K562 (cell line): ENCODE data around the gene TNK2. TPM values are rescaled to one million over a fixed set of nuclear protein-coding genes. Genes with fewer than 3 reads are reported as not detected.

Experiments
- ARID1B ChIP-seq: fragments of 450-650 bp; IDR thresholded peaks from 2 replicates; pipeline ENCODE4 v1.6.1; 2016; ENCODE audit warnings: antibody characterized with exemption, mild to moderate bottlenecking, inconsistent platforms
- ARNT ChIP-seq, 2 experiments: fragments of 450-650 bp; IDR thresholded peaks; 2 replicates each; pipeline ENCODE4 v1.6.1; 2016; ENCODE audit warnings: mild to moderate bottlenecking in 1 of 2
- BACH1 ChIP-seq: fragments of 200-800 bp; sonication (Bioruptor generic); IDR thresholded peaks from 2 replicates; pipeline ENCODE4 v1.6.1; 2016; ENCODE audit warnings: missing genetic modification characterization, missing compliant biosample characterization
- C11orf30 ChIP-seq: fragments of 450-650 bp; IDR thresholded peaks from 2 replicates; pipeline ENCODE4 v1.6.1; 2016; ENCODE audit warnings: low read depth, mild to moderate bottlenecking
- EHMT2 ChIP-seq: fragments of 450-650 bp; IDR thresholded peaks from 2 replicates; pipeline ENCODE4 v1.6.1; 2018; ENCODE audit warnings: antibody characterized with exemption
- GATA2 ChIP-seq: sonication (generic); formaldehyde crosslinking; IDR thresholded peaks from 2 replicates; pipeline ENCODE4 v1.4.0; 2020; ENCODE audit warnings: mild to moderate bottlenecking, missing genetic modification reagents
- GATAD2A ChIP-seq: fragments of 450-650 bp; IDR thresholded peaks from 2 replicates; pipeline ENCODE4 v1.6.1; 2017
- HSF4 ChIP-seq: fragments of 250-450 bp; sonication (Bioruptor Pico); IDR thresholded peaks from 2 replicates; pipeline ENCODE4 v2.1.2; 2022; ENCODE audit warnings: mild to moderate bottlenecking, moderate library complexity, borderline replicate concordance
- JUN ChIP-seq, 2 experiments: sonication (generic) in 1 of 2; formaldehyde crosslinking in 1 of 2; IDR thresholded peaks; 2 replicates each; pipeline versions ENCODE4 v1.6.1 to v1.8.0; 2012 to 2022; ENCODE audit warnings: borderline replicate concordance in 2 of 2, mild to moderate bottlenecking in 2 of 2, improper control_type of control experiment in 1 of 2, low read depth in 1 of 2, low read length in 1 of 2, missing genetic modification reagents in 1 of 2
- MAFK ChIP-seq: IDR thresholded peaks from 2 replicates; pipeline ENCODE4 v1.6.1; 2011; ENCODE audit warnings: low read length, improper control_type of control experiment
- NFE2L1 ChIP-seq: fragments of 450-650 bp; IDR thresholded peaks from 2 replicates; pipeline ENCODE4 v1.6.1; 2016; ENCODE audit warnings: missing genetic modification characterization, low read depth, mild to moderate bottlenecking, missing compliant biosample characterization, moderate library complexity, borderline replicate concordance
- NFYB ChIP-seq: IDR thresholded peaks from 2 replicates; pipeline ENCODE4 v1.6.1; 2011; ENCODE audit warnings: mild to moderate bottlenecking, moderate library complexity; ENCODE audit not compliant: insufficient read length; ENCODE audit errors: extremely low read depth
- SREBF1 ChIP-seq: fragments of 150-350 bp; IDR thresholded peaks from 2 replicates; pipeline ENCODE4 v1.6.1; 2014; ENCODE audit warnings: antibody characterized with exemption, low read depth, low read length, borderline replicate concordance
- SRF ChIP-seq, 2 experiments: fragments of 250-450, 450-650 bp in 1 of 2; sonication (Bioruptor Pico) in 1 of 2; sonication (generic) in 1 of 2; formaldehyde crosslinking; IDR thresholded peaks; 2 replicates each; pipeline versions ENCODE4 v1.5.0 to v1.5.1; 2020 to 2022; ENCODE audit warnings: mild to moderate bottlenecking in 1 of 2, missing genetic modification reagents in 1 of 2
- ZBTB1 ChIP-seq: sonication (generic); formaldehyde crosslinking; IDR thresholded peaks from 2 replicates; pipeline ENCODE4 v1.8.1; 2023; ENCODE audit warnings: missing genetic modification reagents, low read depth, mild to moderate bottlenecking, borderline replicate concordance
- ZNF316 ChIP-seq: fragments of 450-650 bp; IDR thresholded peaks from 2 replicates; pipeline ENCODE4 v1.6.1; 2016
- polyA plus RNA-seq, 8 experiments: library from polyadenylated mRNA; depleted of rRNA in 4 of 8; stranded (reverse) in 5 of 8; unstranded in 3 of 8; fragments of >200 nt; fragmentation: Nextera tagmentation in 2 of 8; fragmentation: Illumina TruSeq in 1 of 8; extraction: Ambion mirVana in 2 of 8; extraction: Trizol in 1 of 8; gene quantifications; 2 replicates each; pipeline versions ENCODE4 v1.2.1 to v1.2.3, GENCODE V29; 2011 to 2014; ENCODE audit warnings: inconsistent platforms in 1 of 8, missing spikeins in 1 of 8
- total RNA-seq, 7 experiments: library from RNA; depleted of rRNA in 6 of 7; stranded (reverse); fragments of >200 nt in 6 of 7; fragmentation: Illumina TruSeq in 2 of 7; extraction: Trizol in 2 of 7; gene quantifications; 2 replicates each; pipeline versions ENCODE4 v1.2.1 to v1.2.3, GENCODE V29; 2011 to 2021; ENCODE audit warnings: low replicate concordance in 1 of 7
- TF ChIP-seq, protein P1 (sequence below): fragments of 450-650 bp; IDR thresholded peaks from 2 replicates; pipeline ENCODE4 v1.6.1; 2016; ENCODE audit warnings: mild to moderate bottlenecking, moderate library complexity

TNK2 gene
- total and polyA plus RNA-seq, 9 of the 15 experiments (the other 6 are each of a cell fraction or from before 2014, with no cell fraction given) = 0.03 to 33.8 (median 6.5) TPM

DNA sequence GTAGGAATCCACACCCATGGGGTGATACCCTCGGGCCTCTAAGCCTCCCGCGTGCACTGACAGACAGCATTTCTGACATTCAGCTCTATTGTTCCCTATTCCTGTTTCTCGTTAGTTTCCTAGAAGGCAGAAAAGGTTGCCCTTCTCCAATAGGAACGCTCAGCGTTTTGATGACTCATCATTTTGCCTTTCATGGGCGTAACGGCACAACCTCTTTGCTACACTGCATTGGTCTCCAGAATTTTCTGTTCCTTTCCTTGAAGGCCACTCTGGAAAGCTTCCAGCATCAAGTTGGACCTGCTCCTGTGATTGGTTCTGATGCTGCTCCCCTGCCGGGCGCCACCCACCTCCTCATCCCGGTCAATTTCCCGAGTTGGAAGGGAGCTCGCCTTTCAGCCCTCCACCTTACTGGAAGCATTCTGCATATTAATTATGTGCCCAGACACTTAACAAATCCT is 13.0 kb upstream of the TNK2 start (continued):
- peak; percentile 37; the same call in 1 of the 2 replicates for TF ChIP-seq JUN (IDR thresholded peaks at IDR 0.05; ENCODE audit: borderline replicate concordance, low read depth, low read length)
- TF ChIP-seq JUN (CRISPR knock-in tag; IDR thresholded peaks at IDR 0.05; ENCODE audit: borderline replicate concordance) = no peak
- peak; percentile 100 for TF ChIP-seq MAFK
- TF ChIP-seq C11orf30 = peak; percentile 100
- TF ChIP-seq NFE2L1 = peak; percentile 55; the same call in 1 of the 2 replicates
- TF ChIP-seq BACH1 (tag) = peak; percentile 68; the same call in 1 of the 2 replicates
- TF ChIP-seq, protein P1, sequence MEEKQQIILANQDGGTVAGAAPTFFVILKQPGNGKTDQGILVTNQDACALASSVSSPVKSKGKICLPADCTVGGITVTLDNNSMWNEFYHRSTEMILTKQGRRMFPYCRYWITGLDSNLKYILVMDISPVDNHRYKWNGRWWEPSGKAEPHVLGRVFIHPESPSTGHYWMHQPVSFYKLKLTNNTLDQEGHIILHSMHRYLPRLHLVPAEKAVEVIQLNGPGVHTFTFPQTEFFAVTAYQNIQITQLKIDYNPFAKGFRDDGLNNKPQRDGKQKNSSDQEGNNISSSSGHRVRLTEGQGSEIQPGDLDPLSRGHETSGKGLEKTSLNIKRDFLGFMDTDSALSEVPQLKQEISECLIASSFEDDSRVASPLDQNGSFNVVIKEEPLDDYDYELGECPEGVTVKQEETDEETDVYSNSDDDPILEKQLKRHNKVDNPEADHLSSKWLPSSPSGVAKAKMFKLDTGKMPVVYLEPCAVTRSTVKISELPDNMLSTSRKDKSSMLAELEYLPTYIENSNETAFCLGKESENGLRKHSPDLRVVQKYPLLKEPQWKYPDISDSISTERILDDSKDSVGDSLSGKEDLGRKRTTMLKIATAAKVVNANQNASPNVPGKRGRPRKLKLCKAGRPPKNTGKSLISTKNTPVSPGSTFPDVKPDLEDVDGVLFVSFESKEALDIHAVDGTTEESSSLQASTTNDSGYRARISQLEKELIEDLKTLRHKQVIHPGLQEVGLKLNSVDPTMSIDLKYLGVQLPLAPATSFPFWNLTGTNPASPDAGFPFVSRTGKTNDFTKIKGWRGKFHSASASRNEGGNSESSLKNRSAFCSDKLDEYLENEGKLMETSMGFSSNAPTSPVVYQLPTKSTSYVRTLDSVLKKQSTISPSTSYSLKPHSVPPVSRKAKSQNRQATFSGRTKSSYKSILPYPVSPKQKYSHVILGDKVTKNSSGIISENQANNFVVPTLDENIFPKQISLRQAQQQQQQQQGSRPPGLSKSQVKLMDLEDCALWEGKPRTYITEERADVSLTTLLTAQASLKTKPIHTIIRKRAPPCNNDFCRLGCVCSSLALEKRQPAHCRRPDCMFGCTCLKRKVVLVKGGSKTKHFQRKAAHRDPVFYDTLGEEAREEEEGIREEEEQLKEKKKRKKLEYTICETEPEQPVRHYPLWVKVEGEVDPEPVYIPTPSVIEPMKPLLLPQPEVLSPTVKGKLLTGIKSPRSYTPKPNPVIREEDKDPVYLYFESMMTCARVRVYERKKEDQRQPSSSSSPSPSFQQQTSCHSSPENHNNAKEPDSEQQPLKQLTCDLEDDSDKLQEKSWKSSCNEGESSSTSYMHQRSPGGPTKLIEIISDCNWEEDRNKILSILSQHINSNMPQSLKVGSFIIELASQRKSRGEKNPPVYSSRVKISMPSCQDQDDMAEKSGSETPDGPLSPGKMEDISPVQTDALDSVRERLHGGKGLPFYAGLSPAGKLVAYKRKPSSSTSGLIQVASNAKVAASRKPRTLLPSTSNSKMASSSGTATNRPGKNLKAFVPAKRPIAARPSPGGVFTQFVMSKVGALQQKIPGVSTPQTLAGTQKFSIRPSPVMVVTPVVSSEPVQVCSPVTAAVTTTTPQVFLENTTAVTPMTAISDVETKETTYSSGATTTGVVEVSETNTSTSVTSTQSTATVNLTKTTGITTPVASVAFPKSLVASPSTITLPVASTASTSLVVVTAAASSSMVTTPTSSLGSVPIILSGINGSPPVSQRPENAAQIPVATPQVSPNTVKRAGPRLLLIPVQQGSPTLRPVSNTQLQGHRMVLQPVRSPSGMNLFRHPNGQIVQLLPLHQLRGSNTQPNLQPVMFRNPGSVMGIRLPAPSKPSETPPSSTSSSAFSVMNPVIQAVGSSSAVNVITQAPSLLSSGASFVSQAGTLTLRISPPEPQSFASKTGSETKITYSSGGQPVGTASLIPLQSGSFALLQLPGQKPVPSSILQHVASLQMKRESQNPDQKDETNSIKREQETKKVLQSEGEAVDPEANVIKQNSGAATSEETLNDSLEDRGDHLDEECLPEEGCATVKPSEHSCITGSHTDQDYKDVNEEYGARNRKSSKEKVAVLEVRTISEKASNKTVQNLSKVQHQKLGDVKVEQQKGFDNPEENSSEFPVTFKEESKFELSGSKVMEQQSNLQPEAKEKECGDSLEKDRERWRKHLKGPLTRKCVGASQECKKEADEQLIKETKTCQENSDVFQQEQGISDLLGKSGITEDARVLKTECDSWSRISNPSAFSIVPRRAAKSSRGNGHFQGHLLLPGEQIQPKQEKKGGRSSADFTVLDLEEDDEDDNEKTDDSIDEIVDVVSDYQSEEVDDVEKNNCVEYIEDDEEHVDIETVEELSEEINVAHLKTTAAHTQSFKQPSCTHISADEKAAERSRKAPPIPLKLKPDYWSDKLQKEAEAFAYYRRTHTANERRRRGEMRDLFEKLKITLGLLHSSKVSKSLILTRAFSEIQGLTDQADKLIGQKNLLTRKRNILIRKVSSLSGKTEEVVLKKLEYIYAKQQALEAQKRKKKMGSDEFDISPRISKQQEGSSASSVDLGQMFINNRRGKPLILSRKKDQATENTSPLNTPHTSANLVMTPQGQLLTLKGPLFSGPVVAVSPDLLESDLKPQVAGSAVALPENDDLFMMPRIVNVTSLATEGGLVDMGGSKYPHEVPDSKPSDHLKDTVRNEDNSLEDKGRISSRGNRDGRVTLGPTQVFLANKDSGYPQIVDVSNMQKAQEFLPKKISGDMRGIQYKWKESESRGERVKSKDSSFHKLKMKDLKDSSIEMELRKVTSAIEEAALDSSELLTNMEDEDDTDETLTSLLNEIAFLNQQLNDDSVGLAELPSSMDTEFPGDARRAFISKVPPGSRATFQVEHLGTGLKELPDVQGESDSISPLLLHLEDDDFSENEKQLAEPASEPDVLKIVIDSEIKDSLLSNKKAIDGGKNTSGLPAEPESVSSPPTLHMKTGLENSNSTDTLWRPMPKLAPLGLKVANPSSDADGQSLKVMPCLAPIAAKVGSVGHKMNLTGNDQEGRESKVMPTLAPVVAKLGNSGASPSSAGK = 0 out of 2 replicates have a peak, but pooled peaks have one; percentile 10
- TF ChIP-seq ZBTB1 = peak; percentile 38; the same call in 1 of the 2 replicates
- peak; percentile 26; the same call in 1 of the 2 replicates for TF ChIP-seq ARID1B
- TF ChIP-seq HSF4 (CRISPR knock-in tag) = no peak
- peak; percentile 43 for TF ChIP-seq NFYB
- TF ChIP-seq GATAD2A = no peak
- TF ChIP-seq SREBF1 = no peak
- TF ChIP-seq SRF (CRISPR knock-in tag; IDR thresholded peaks at IDR 0.05) = peak in 1 of 2 experiments; percentile 87; a peak in 2 of 4 replicates
- no peak for TF ChIP-seq ARNT (IDR thresholded peaks at IDR 0.05)
- no peak for TF ChIP-seq GATA2 (CRISPR knock-in tag)
- peak; percentile 100 for TF ChIP-seq ZNF316
- 0 out of 2 replicates have a peak, but pooled peaks have one; percentile 48 for TF ChIP-seq EHMT2
